Hepatocyte (in vitro differentiated cells): ENCODE results near the gene SOX14.

Source experiments
- EZH2 ChIP-seq: fragments of 200-600 bp; sonication (generic); IDR thresholded peaks from 2 replicates; pipeline ENCODE4 v1.6.1; 2016; ENCODE audit warnings: antibody characterized with exemption, mild to moderate bottlenecking, borderline replicate concordance
- TF ChIP-seq, protein P1 (sequence below): fragments of 200-600 bp; sonication (generic); IDR thresholded peaks from 2 replicates; pipeline ENCODE4 v1.5.1; 2016; ENCODE audit warnings: antibody characterized with exemption, mild to moderate bottlenecking; ENCODE audit not compliant: poor library complexity

DNA sequence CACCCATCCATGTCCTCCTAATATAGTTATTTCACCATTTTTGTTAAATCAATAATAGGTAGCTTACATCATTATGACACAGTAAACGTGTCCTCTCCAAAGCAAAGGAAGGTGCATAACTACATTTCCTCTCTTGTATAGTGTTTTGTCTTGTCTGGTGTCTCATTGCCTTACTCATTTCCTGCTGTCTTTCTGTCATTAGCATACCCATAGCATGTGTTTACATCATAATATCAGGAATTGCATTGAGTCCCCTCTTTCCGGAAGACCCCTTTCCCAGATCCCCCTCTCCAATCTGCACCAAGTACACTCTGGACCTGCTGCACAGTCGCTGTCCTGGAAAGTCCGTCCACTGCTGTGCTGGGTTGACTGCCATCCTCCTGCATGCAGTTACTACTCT lies 47.9 kb downstream of the SOX14 start:
- no peak for TF ChIP-seq EZH2
- TF ChIP-seq, protein P1, sequence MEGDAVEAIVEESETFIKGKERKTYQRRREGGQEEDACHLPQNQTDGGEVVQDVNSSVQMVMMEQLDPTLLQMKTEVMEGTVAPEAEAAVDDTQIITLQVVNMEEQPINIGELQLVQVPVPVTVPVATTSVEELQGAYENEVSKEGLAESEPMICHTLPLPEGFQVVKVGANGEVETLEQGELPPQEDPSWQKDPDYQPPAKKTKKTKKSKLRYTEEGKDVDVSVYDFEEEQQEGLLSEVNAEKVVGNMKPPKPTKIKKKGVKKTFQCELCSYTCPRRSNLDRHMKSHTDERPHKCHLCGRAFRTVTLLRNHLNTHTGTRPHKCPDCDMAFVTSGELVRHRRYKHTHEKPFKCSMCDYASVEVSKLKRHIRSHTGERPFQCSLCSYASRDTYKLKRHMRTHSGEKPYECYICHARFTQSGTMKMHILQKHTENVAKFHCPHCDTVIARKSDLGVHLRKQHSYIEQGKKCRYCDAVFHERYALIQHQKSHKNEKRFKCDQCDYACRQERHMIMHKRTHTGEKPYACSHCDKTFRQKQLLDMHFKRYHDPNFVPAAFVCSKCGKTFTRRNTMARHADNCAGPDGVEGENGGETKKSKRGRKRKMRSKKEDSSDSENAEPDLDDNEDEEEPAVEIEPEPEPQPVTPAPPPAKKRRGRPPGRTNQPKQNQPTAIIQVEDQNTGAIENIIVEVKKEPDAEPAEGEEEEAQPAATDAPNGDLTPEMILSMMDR, result no peak
